Fibroblast of the aortic adventitia (primary cell): ENCODE data around the gene CHKB. TPM values are rescaled to one million over a fixed set of nuclear protein-coding genes. Genes with fewer than 3 reads are reported as not detected.

Experiments
- DNase-seq: peaks from one replicate; pipeline ENCODE4 v3.0.0-alpha.2; 2010; ENCODE audit warnings: low read depth
- H3K4me3 ChIP-seq: 2 replicates; pipeline ENCODE4 v1.5.1; 2011; ENCODE audit warnings: low read depth, mild to moderate bottlenecking, control low read depth, low read length, moderate library complexity
- CTCF ChIP-seq: IDR thresholded peaks from 2 replicates; pipeline ENCODE4 v1.5.1; 2011; ENCODE audit warnings: mild to moderate bottlenecking, low read length, control low read depth, inconsistent platforms; ENCODE audit not compliant: insufficient read depth
- total RNA-seq: library from RNA; depleted of rRNA; stranded (reverse); fragments of >200 nt; gene quantifications from 2 replicates; pipeline ENCODE4 v1.2.3, GENCODE V29; 2012; ENCODE audit warnings: low replicate concordance

The CHKB gene
- total RNA-seq, 1 donor = 20.2 TPM

- TF ChIP-seq CTCF = no peak
- H3K4me3 ChIP-seq = no peak overlapping the region
- no peak for DNase-seq
Observed at GRCh38 chr22:50606165-50606945, 23.7 kb upstream of the CHKB start.

DNA sequence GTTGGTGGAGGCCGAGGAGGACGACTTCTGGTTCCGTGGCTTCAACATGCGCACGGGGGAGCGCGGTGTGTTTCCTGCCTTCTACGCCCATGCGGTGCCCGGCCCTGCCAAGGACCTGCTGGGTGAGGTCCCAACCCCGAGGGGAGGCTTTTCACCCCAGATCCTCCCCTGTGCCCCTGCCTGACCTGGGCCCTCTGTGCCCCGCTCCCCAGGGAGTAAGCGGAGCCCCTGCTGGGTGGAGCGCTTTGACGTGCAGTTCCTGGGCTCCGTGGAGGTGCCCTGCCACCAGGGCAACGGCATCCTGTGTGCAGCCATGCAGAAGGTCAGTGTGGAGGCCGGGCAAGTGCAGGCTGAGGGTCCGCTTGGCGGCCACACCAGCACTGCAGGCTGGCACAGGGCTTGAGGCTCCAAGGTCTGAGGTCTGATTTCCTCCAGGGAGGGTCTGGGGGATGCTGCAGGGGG is 23.0 kb upstream of the CHKB start:
- no peak for DNase-seq
- no peak overlapping the region for H3K4me3 ChIP-seq
- TF ChIP-seq CTCF = no peak

DNA sequence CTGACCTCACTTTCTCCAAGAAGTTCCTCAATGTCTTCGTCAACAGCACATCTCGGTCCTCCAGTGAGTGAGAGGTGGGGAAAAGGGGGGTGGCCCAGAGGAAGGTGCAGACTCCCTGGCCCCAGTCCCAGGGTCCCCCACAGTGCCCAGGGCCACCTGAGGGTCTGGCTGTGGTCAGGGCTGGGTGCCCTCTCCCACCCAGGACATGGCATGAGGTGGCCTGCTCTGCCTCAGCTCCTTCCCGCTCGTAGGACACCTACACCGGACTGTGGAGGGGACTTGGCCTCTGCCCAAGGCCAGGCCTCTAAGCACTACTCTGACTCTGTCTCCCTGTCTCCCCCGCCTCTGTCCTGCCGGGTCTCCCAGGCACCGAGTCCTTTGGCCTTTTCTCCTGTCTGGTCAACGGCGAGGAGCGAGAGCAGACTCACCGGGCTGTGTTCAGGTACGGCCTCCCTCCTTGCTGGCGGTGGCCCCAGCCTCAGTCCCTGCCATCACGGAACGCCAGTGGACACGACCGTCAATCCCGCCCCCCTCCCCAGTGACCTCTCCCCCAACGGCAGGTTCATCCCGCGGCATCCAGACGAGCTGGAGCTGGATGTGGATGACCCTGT is 22.5 kb upstream of the CHKB start:
- no peak for DNase-seq
- TF ChIP-seq CTCF = no peak
- no peak overlapping the region for H3K4me3 ChIP-seq

- DNase-seq = no peak
- H3K4me3 ChIP-seq = no peak overlapping the region
- TF ChIP-seq CTCF = no peak
Observed at GRCh38 chr22:50604256-50605001, 21.8 kb upstream of the CHKB start.

DNA sequence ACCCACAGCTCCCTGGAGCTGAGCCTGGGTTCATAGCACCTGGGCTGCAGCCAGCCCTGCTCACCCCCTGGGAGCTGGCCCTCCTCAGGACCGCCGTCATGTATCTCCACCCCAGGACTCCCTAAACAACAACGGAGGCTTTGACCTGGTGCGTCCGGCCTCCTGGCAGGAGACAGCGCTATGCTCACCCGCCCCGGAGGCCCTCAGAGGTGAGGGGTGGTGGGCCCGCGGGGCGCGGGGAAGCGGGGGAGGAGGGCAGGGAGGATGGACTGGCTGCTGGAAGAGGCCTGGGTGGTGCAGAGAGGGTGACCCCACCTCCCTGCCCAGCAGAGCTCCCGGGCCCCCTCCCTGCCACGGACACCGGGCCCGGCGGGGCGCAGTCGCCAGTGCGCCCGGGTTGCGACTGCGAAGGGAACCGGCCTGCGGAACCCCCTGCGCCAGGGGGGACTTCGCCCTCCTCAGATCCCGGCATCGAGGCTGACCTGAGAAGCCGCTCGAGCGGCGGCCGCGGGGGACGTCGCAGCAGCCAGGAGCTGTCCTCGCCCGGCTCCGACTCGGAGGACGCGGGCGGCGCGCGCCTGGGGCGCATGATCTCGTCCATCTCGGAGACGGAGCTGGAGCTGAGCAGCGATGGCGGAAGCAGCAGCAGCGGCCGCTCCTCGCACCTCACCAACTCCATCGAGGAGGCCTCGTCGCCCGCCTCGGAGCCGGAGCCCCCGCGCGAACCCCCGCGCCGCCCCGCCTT is 21.0 kb upstream of the CHKB start:
- H3K4me3 ChIP-seq = no peak overlapping the region
- TF ChIP-seq CTCF = no peak
- DNase-seq = no peak

- no peak overlapping the region for H3K4me3 ChIP-seq
- TF ChIP-seq CTCF = no peak
- no peak for DNase-seq
Observed at GRCh38 chr22:50602338-50602700, 19.7 kb upstream of the CHKB start.
